Activated CD8-positive, alpha-beta T cell treated with anti-CD3 and anti-CD28 coated beads, Interleukin-2, amount 10 ng/mL, durations not matched to agents 7 days and 5 days (primary cell): ENCODE data around the gene OXA1L. TPM values are rescaled to one million over a fixed set of nuclear protein-coding genes. Genes with fewer than 3 reads are reported as not detected.
"Not testable (repeated sequence)": the region's sequence is repeated elsewhere in the genome, so short reads cannot be mapped to it uniquely, and the experiment has no call there.

Experiments
- ATAC-seq: fragments of 150-1000 bp; cut with Tn5 transposase; one replicate; pipeline ENCODE4 v1.10.0; 2021; ENCODE audit warnings: moderate library complexity
- CTCF ChIA-PET: fragments of 350-600 bp; sonication (Branson Sonifier 250); formaldehyde crosslinking; loops from one replicate; lab custom pipeline; 2021; ENCODE audit warnings: antibody characterized with exemption; lab: Charles Lee
- POLR2A ChIA-PET: fragments of 350-600 bp; sonication (Branson Sonifier 250); formaldehyde crosslinking; loops from one replicate; lab custom pipeline; 2021; ENCODE audit warnings: antibody characterized with exemption; lab: Charles Lee
- DNase-seq: peaks from one replicate; pipeline ENCODE4 v3.0.0-alpha.2; 2020
- H3K27ac Mint-ChIP-seq: one replicate; pipeline ENCODE4 v1.8.0; 2021; ENCODE audit warnings: mild to moderate bottlenecking, mixed read lengths
- H3K27me3 Mint-ChIP-seq: one replicate; pipeline ENCODE4 v1.8.0; 2021; ENCODE audit warnings: low read depth, mixed read lengths
- H3K36me3 Mint-ChIP-seq: one replicate; pipeline ENCODE4 v1.8.0; 2021; ENCODE audit warnings: low read depth, mixed read lengths
- H3K4me1 Mint-ChIP-seq: one replicate; pipeline ENCODE4 v1.8.0; 2021; ENCODE audit warnings: low read depth, mixed read lengths
- H3K4me3 Mint-ChIP-seq: one replicate; pipeline ENCODE4 v1.8.0; 2021; ENCODE audit warnings: mild to moderate bottlenecking, mixed read lengths
- H3K9me3 Mint-ChIP-seq: one replicate; pipeline ENCODE4 v1.8.0; 2022; ENCODE audit warnings: mixed read lengths; ENCODE audit not compliant: insufficient read depth
- total RNA-seq, 2 experiments: library from RNA; stranded (reverse); gene quantifications; one replicate each; pipeline ENCODE4 v1.2.3, GENCODE V29; 2021

The OXA1L gene
- total RNA-seq, 2 experiments from 2014 or later, result 104 to 107 TPM

DNA sequence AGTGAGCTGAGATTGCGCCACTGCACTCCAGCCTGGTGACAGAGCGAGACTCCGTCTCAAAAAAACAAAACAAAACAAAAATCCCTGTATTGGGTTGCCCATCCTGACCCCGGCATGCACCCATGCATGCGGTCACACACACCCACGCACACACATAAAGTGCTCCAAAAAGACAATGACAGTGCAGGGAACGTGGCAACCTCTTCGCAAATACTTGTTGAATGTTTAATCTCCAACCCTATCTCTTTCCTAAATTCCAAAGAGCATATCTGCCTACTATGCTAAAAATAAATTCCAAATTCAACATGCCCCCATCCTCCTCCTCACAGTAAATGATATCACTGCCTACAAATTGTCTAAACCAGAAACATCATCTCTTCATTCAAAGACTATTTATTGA, 35.2 kb downstream of the OXA1L start:
- DNase-seq (no peak), ATAC-seq (no peak)
- Mint-ChIP-seq H3K27me3 (peaks cover 36% of the 10 kb centered on the region), H3K9me3 (no peaks in the 10 kb centered on the region), H3K27ac (no peak overlapping the region), H3K4me1 (no peaks in the 10 kb centered on the region), H3K4me3 (no peak overlapping the region), H3K36me3 (no peaks in the 10 kb centered on the region)
- ChIA-PET CTCF (interaction anchor here (1.4 kb wide), 1 partner anchor 231 kb away, joined by 4 read pairs; no protein-coding TSS in a partner anchor), POLR2A (no interaction called here)

GRCh38 chr14:22802860-22803686, 36.6 kb downstream of the OXA1L start:
- Mint-ChIP-seq H3K27ac (no peak overlapping the region), H3K36me3 (no peaks in the 10 kb centered on the region), H3K4me3 (no peak overlapping the region), H3K4me1 (no peaks in the 10 kb centered on the region), H3K27me3 (peaks cover 36% of the 10 kb centered on the region), H3K9me3 (no peaks in the 10 kb centered on the region)
- CTCF ChIA-PET, result interaction anchor here (1.4 kb wide), 1 partner anchor 233 kb away, joined by 4 read pairs; no protein-coding TSS in a partner anchor
- DNase-seq (no peak), ATAC-seq (no peak)
- POLR2A ChIA-PET, result no interaction called here

GRCh38 chr14:22803687-22803974, 37.1 kb downstream of the OXA1L start:
- H3K27ac Mint-ChIP-seq, result no peak overlapping the region
- POLR2A ChIA-PET, result no interaction called here
- no peaks in the 10 kb centered on the region for H3K9me3 Mint-ChIP-seq
- peaks cover 32% of the 10 kb centered on the region for H3K27me3 Mint-ChIP-seq
- no peak for DNase-seq
- no peaks in the 10 kb centered on the region for H3K36me3 Mint-ChIP-seq
- no peaks in the 10 kb centered on the region for H3K4me1 Mint-ChIP-seq
- no peak for ATAC-seq
- no peak overlapping the region for H3K4me3 Mint-ChIP-seq
- CTCF ChIA-PET, result no interaction called here

- CTCF ChIA-PET, result interaction anchor here (1.0 kb wide), 1 partner anchor 18 kb away, joined by 4 read pairs; no protein-coding TSS in a partner anchor
- H3K9me3 Mint-ChIP-seq, H3K4me3 Mint-ChIP-seq, POLR2A ChIA-PET, H3K27ac Mint-ChIP-seq, DNase-seq, H3K36me3 Mint-ChIP-seq, H3K4me1 Mint-ChIP-seq, ATAC-seq: not testable (repeated sequence)
- H3K27me3 Mint-ChIP-seq, result peaks cover 21% of the 10 kb centered on the region
Observed at GRCh38 chr14:22805235-22805634, 38.7 kb downstream of the OXA1L start.

DNA sequence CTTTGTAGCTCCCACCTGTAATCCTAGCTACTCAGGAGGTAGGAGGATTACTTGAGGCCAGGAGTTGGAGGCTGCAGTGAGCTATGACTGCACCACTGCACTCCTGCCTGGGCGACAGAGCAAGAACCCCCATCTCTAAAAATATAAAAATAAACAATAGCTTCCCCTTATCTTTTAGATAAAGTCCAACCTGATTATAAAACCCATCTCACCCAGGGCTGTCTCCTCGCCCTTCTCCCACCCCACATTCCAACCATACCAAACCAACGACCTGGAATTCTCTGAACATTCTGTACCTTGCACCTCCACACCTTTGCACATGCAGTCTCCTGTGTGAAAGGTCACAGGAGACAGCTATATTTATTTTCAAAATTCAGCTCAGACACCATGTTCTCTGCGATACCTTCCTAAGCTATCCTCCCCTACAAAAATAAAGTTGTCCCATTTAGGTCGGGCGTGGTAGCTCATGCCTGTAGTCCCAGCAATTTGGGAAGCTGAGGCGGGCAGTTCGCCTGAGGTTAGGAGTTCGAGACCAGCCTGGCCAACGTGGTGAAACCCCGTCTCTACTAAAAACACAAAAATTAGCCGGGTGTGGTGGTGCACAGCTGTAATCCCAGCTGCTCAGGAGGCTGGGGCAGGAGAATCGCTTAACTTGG, 41.1 kb downstream of the OXA1L start:
- POLR2A ChIA-PET, result interaction anchor here (0.8 to 1.2 kb wide), 2 partner anchors 41 to 219 kb away, joined by 3 to 4 read pairs; partner anchors contain the start of gene OXA1L

DNA sequence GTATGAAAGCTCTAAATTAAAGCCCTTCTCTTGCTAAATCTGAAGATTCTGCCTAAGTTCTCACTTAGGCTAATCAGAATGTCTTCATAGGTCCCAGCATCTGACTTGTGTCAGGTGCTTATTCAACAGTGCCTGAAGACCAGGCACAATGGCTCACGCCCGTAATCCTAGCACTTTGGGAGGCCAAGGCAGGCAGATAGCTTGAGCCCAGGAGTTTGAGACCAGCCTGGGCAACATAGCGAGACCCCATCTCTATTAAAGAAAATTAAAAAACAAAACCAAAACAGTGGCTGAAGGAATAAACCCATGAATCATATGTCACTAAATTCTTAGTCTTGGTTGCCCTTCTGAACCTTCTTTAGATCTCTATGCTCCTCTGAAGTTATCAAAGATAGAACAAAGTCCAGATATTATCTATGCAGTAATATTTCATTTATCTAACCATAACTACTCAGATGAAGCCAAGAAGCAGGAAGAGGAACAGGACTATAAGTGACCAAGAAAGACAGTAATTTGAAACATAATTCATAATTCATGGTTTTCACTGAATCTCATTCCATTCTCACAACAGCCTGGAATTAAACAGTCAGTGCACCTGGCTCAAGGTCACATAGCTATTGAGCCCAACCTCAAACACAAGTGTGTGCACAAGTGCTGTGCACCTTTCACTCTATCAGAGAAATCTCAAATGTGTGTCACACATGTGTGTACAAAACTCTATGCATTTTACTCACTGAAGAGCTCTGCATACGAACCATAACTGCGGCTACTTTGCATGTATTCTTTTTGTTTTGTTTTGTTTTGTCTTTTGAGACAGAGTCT, 42.1 kb downstream of the OXA1L start:
- no peaks in the 10 kb centered on the region for H3K9me3 Mint-ChIP-seq
- ChIA-PET POLR2A (no interaction called here), CTCF (interaction anchor here (0.7 to 1.4 kb wide), 5 partner anchors 11 to 238 kb away, joined by 3 to 4 read pairs (median 3); no protein-coding TSS in a partner anchor)
- DNase-seq (no peak), ATAC-seq (no peak)
- H3K4me1 Mint-ChIP-seq, result peaks cover 4% of the 10 kb centered on the region
- H3K27ac Mint-ChIP-seq, result no peak overlapping the region
- H3K4me3 Mint-ChIP-seq, result no peak overlapping the region
- H3K27me3 Mint-ChIP-seq, result peaks cover 8% of the 10 kb centered on the region
- H3K36me3 Mint-ChIP-seq, result no peaks in the 10 kb centered on the region

More for the DNA sequence above, 41.1 kb downstream of the OXA1L start:
- Mint-ChIP-seq H3K4me3 (no peak overlapping the region), H3K9me3 (no peaks in the 10 kb centered on the region), H3K27me3 (peaks cover 12% of the 10 kb centered on the region), H3K4me1 (peaks cover 4% of the 10 kb centered on the region), H3K36me3 (no peaks in the 10 kb centered on the region), H3K27ac (no peak overlapping the region)
- CTCF ChIA-PET, result interaction anchor here (0.7 to 1.4 kb wide), 6 partner anchors 12 to 251 kb away, joined by 3 to 5 read pairs (median 4); no protein-coding TSS in a partner anchor
- DNase-seq (no peak), ATAC-seq (no peak)

- Mint-ChIP-seq H3K36me3 (no peaks in the 10 kb centered on the region), H3K27me3 (peaks cover 6% of the 10 kb centered on the region), H3K4me3 (no peak overlapping the region), H3K4me1 (peaks cover 12% of the 10 kb centered on the region), H3K27ac (no peak overlapping the region), H3K9me3 (no peaks in the 10 kb centered on the region)
- POLR2A ChIA-PET, result no interaction called here
- ATAC-seq, result no peak
- no peak for DNase-seq
- CTCF ChIA-PET, result interaction anchor here (0.7 to 2.6 kb wide), 2 partner anchors 12 to 211 kb away, joined by 3 to 15 read pairs; no protein-coding TSS in a partner anchor
Observed at GRCh38 chr14:22811722-22812121, 45.2 kb downstream of the OXA1L start.

GRCh38 chr14:22812744-22813143, 46.3 kb downstream of the OXA1L start:
- Mint-ChIP-seq H3K27me3 (peaks cover 6% of the 10 kb centered on the region), H3K27ac (no peak overlapping the region), H3K4me3 (no peak overlapping the region), H3K36me3 (no peaks in the 10 kb centered on the region), H3K4me1 (peaks cover 12% of the 10 kb centered on the region), H3K9me3 (no peaks in the 10 kb centered on the region)
- ATAC-seq (no peak), DNase-seq (no peak)
- CTCF ChIA-PET, result interaction anchor here (1.0 to 2.6 kb wide), 2 partner anchors 11 to 40 kb away, joined by 3 to 15 read pairs; no protein-coding TSS in a partner anchor
- POLR2A ChIA-PET, result interaction anchor here (1.0 kb wide), 1 partner anchor 46 kb away, joined by 3 read pairs; the partner anchor contains the start of gene OXA1L

DNA sequence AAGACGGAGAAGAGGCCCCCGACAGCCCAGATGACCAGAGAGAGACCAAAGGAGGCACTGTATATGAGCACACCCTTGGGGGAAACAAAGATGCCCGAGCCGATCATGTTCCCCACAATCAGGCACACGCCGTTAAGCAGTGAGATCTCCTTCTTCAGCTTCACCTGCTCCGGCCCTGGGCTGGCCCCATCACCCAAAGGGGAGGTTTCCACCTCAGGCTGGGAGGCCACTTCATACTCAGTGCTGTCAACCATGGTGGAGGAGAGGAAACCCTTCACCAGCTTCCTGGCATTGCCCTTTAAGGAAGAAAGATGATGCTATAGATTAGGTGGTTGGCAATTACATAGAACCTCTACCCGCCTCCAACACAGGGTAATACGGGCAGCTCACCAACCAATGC, 46.7 kb downstream of the OXA1L start:
- ATAC-seq (no peak), DNase-seq (no peak)
- H3K4me3 Mint-ChIP-seq, result no peak overlapping the region
- no peaks in the 10 kb centered on the region for H3K36me3 Mint-ChIP-seq
- POLR2A ChIA-PET, result interaction anchor here (1.0 kb wide), 1 partner anchor 47 kb away, joined by 3 read pairs; the partner anchor contains the start of gene OXA1L
- peaks cover 12% of the 10 kb centered on the region for H3K4me1 Mint-ChIP-seq
- no peaks in the 10 kb centered on the region for H3K9me3 Mint-ChIP-seq
- H3K27ac Mint-ChIP-seq, result no peak overlapping the region
- H3K27me3 Mint-ChIP-seq, result peaks cover 6% of the 10 kb centered on the region
- CTCF ChIA-PET, result interaction anchor here (1.0 to 2.6 kb wide), 2 partner anchors 10 to 40 kb away, joined by 3 to 15 read pairs; no protein-coding TSS in a partner anchor

- Mint-ChIP-seq H3K36me3 (no peaks in the 10 kb centered on the region), H3K27me3 (peaks cover 11% of the 10 kb centered on the region), H3K4me3 (no peak overlapping the region), H3K4me1 (peaks cover 16% of the 10 kb centered on the region), H3K27ac (no peak overlapping the region), H3K9me3 (no peaks in the 10 kb centered on the region)
- ChIA-PET CTCF (interaction anchor here (1.6 kb wide), 1 partner anchor 39 kb away, joined by 5 read pairs; no protein-coding TSS in a partner anchor), POLR2A (interaction anchor here (1.0 kb wide), 1 partner anchor 217 kb away, joined by 3 read pairs; the partner anchor contains the start of gene ABHD4)
- ATAC-seq, result no peak
- no peak for DNase-seq
Observed at GRCh38 chr14:22814373-22814772, 47.9 kb downstream of the OXA1L start.
